Measurements from ENCODE around the gene SBF2.

The SBF2 gene

DNA sequence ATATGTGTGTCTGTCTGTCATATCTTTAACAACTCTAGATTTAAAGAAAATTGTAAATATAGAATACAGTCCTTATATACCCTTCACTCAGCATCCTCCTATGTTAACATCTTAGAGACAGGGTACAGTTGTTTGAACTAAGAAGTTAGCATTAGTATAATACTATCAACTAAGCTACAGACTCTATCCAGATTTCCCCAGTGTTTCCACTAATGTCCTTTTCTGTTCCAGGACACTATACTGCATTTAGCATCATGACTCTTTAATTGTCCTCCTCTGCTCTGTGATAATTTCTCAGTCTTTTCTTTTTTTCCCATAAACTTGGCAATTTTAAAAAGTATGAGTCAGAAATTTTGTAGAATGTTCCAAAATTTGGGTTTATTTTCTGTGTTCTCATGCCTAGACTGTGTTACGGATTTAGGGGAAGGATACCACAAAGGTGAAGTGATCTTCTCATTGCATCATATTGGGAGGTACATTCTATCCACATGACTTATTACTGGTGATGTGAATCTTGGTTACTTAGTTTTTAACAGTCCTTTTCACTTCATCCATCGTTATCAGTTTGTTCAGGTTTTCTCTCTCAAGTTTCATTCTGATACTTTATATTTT is 168.4 kb downstream of the SBF2 start:
- H3K27ac Mint-ChIP-seq: no peak overlapping the region
- H3K36me3 Mint-ChIP-seq (ENCODE audit: low read depth): no peaks in the 10 kb centered on the region
- no peak overlapping the region for H3K4me3 Mint-ChIP-seq
- no peaks in the 10 kb centered on the region for H3K4me1 Mint-ChIP-seq (ENCODE audit: low read depth)
- H3K27me3 Mint-ChIP-seq (ENCODE audit: low read depth): no peaks in the 10 kb centered on the region
- no peaks in the 10 kb centered on the region for H3K9me3 Mint-ChIP-seq

- H3K4me3 Mint-ChIP-seq: no peak overlapping the region
Measured at GRCh38 chr11:10122326-10123197, 171.5 kb downstream of the SBF2 start.

DNA sequence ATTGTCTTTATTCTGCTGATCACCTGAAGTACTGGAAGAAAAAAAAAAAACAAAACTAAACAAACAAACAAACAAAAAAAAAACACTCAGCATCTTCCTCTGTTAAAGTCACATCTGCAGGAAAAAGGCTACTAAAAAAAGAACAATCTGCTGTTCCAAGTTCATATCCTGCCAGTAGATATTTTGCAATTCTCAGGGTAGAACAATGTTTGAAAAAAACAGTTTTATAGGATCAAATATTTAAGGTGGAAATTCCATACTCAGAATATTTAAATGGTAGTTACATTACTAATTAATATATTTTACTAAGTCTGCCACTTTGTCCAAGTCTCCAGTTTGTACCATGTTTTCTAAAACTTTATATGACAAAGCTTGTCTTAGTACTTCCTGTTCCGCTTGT is 175.2 kb downstream of the SBF2 start:
- no peaks in the 10 kb centered on the region for H3K4me1 Mint-ChIP-seq (ENCODE audit: low read depth)
- no peak overlapping the region for H3K4me3 Mint-ChIP-seq
- no peaks in the 10 kb centered on the region for H3K36me3 Mint-ChIP-seq (ENCODE audit: low read depth)
- H3K9me3 Mint-ChIP-seq: no peaks in the 10 kb centered on the region
- H3K27ac Mint-ChIP-seq: no peak overlapping the region
- H3K27me3 Mint-ChIP-seq (ENCODE audit: low read depth): no peaks in the 10 kb centered on the region

More at GRCh38 chr11:10122326-10123197, 171.5 kb downstream of the SBF2 start:
- Mint-ChIP-seq H3K27ac (no peak overlapping the region), H3K9me3 (no peaks in the 10 kb centered on the region), H3K36me3 (ENCODE audit: low read depth) (no peaks in the 10 kb centered on the region), H3K4me1 (ENCODE audit: low read depth) (no peaks in the 10 kb centered on the region), H3K27me3 (ENCODE audit: low read depth) (no peaks in the 10 kb centered on the region)

DNA sequence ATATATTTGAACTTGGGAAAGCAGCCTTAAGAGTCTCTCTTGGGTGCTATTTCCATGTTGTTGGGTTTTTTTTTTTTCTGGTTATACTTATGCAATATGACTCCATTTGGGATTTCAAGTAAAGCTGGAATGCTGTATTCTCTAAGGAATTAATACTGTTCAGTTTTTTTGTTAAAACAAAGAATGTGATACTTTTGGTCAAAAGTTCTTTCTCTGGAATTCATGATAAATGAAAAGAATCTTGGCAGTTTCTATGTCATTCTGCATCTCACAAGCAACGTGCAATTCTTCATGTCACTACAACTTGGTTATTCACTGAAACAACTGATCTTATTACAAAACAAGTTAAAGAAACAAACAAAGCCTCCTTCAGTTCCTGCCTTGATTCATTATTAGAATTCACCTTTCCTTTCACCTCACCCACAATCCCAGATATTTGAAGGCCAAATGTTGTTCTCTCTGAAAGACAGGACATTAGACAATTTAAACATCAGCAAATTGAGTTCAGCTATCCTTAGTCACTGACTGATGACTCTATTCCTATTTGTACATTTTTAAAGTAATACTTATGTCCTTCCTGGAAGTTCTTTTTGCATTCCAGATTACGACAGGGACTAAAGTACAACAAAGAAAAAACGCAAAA is 176.2 kb downstream of the SBF2 start:
- Mint-ChIP-seq H3K4me3 (no peak overlapping the region), H3K27ac (no peak overlapping the region), H3K36me3 (ENCODE audit: low read depth) (no peaks in the 10 kb centered on the region), H3K4me1 (ENCODE audit: low read depth) (no peaks in the 10 kb centered on the region), H3K9me3 (no peaks in the 10 kb centered on the region), H3K27me3 (ENCODE audit: low read depth) (no peaks in the 10 kb centered on the region)

DNA sequence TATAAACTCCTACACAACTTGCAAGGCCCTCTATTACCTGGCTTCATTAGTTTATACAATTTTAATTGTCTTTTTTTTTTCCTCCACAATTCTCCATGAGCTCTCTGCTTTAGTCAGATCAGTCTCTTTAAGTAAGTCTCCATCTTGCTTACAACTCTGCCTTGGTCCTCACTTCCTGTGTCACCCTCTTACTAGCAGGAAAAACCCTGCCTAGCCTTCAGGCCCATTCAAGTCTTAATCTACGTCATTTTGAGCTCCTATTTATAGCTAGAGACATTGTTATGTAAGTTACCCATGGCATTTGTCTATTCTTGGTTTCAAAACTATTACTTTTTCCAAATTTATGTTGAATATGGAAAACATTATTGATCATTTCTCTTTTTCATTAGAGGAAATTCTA is 177.4 kb downstream of the SBF2 start:
- Mint-ChIP-seq H3K4me3 (no peak overlapping the region), H3K9me3 (no peaks in the 10 kb centered on the region), H3K4me1 (ENCODE audit: low read depth) (no peaks in the 10 kb centered on the region), H3K27me3 (ENCODE audit: low read depth) (no peaks in the 10 kb centered on the region), H3K27ac (no peak overlapping the region), H3K36me3 (ENCODE audit: low read depth) (no peaks in the 10 kb centered on the region)

DNA sequence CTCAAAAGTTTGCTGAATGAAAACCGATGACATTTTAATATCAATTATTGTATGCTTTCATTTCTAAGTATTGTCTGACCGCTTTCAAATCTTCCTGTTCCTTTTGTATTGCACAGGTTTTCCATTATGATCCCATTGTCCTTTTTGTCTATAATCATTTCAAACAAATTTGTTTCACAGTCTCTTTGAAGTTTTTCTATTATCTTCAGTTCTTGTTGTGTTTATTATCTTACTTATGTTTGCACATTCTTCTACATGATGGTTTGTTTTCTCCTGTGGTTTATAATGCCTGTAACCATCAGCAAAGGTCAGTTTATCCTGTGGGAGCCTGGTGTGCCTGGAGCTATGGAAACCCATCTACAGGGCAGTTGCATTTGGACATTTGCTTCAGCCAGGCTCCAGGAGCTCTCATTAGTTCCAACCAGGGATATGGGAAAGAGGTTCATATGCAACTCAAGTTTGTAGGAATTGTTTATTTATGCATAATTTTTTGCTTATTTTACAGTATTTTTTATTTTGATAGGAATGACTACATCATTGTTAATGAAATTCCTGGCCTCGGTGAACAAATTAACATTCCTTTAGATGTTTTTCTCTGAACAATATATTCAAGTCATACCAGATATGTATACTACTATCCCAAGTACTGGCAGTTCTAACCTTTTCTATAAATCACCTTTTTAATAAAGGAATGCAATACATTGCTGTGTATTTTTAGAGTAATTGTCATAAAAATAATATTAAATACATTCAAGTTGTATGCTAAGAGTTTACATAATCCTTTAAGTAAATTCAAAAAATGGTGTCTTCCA is 179.2 kb downstream of the SBF2 start:
- no peaks in the 10 kb centered on the region for H3K36me3 Mint-ChIP-seq (ENCODE audit: low read depth)
- H3K27ac Mint-ChIP-seq: no peak overlapping the region
- no peaks in the 10 kb centered on the region for H3K9me3 Mint-ChIP-seq
- H3K4me3 Mint-ChIP-seq: no peak overlapping the region
- H3K4me1 Mint-ChIP-seq (ENCODE audit: low read depth): no peaks in the 10 kb centered on the region
- H3K27me3 Mint-ChIP-seq (ENCODE audit: low read depth): no peaks in the 10 kb centered on the region

- H3K27me3 Mint-ChIP-seq (ENCODE audit: low read depth): no peaks in the 10 kb centered on the region
- H3K27ac Mint-ChIP-seq: no peak overlapping the region
- no peak overlapping the region for H3K4me3 Mint-ChIP-seq
- no peaks in the 10 kb centered on the region for H3K36me3 Mint-ChIP-seq (ENCODE audit: low read depth)
- no peaks in the 10 kb centered on the region for H3K9me3 Mint-ChIP-seq
- no peaks in the 10 kb centered on the region for H3K4me1 Mint-ChIP-seq (ENCODE audit: low read depth)
Measured at GRCh38 chr11:10113852-10114251, 180.2 kb downstream of the SBF2 start.

DNA sequence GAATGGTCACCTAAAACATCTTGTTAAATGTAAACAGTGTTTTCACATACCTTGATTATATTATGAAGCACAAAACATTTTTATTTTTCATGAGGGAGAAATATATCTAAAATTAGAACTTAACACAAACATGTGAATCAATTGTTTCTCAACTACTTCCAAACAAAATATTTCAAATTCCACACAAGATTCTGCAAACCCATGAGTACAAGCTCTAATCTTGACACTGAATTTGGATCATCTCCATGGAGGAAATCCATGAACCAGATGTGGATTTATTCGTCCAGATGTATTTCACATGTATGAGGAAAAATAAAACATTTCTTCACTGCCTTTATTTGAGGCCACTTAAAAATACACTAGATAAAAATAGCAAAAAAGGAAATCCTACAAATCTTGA is 184.2 kb downstream of the SBF2 start:
- Mint-ChIP-seq H3K4me3 (no peak overlapping the region), H3K4me1 (ENCODE audit: low read depth) (no peaks in the 10 kb centered on the region)

GRCh38 chr11:10108915-10109680 is 184.9 kb downstream of the SBF2 start:
- Mint-ChIP-seq H3K4me1 (ENCODE audit: low read depth) (no peaks in the 10 kb centered on the region), H3K36me3 (ENCODE audit: low read depth) (no peaks in the 10 kb centered on the region), H3K27me3 (ENCODE audit: low read depth) (no peaks in the 10 kb centered on the region), H3K4me3 (no peak overlapping the region), H3K9me3 (no peaks in the 10 kb centered on the region), H3K27ac (no peak overlapping the region)

More for the DNA sequence above, 184.2 kb downstream of the SBF2 start:
- H3K27me3 Mint-ChIP-seq (ENCODE audit: low read depth): no peaks in the 10 kb centered on the region
- no peaks in the 10 kb centered on the region for H3K36me3 Mint-ChIP-seq (ENCODE audit: low read depth)
- no peak overlapping the region for H3K27ac Mint-ChIP-seq
- H3K9me3 Mint-ChIP-seq: no peaks in the 10 kb centered on the region

DNA sequence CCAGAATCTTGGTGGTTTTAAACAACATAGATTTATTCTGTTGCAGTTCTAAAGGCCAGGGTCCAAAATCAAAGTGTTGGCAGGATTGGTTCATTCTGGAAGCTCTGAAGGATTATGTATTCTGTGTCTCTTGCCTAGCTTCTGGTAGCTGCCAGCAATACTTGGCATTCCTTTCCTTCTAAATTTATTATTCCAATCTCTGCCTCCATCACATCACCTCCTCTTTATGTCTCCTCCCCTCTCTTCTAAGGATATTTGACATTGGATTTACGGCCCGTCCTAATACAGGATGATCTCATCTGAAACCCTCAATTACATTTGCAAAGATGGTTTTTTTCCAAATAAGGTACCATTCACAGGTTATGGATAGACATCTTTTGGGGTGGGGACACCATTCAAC is 186.5 kb downstream of the SBF2 start:
- Mint-ChIP-seq H3K9me3 (no peaks in the 10 kb centered on the region), H3K36me3 (ENCODE audit: low read depth) (no peaks in the 10 kb centered on the region), H3K27ac (no peak overlapping the region), H3K27me3 (ENCODE audit: low read depth) (no peaks in the 10 kb centered on the region), H3K4me3 (no peak overlapping the region), H3K4me1 (ENCODE audit: low read depth) (no peaks in the 10 kb centered on the region)

GRCh38 chr11:10097615-10098014 is 196.4 kb downstream of the SBF2 start:
- Mint-ChIP-seq H3K36me3 (ENCODE audit: low read depth) (peaks cover 3% of the 10 kb centered on the region), H3K4me1 (ENCODE audit: low read depth) (no peaks in the 10 kb centered on the region), H3K27me3 (ENCODE audit: low read depth) (no peaks in the 10 kb centered on the region), H3K27ac (no peak overlapping the region), H3K4me3 (no peak overlapping the region), H3K9me3 (peaks cover 16% of the 10 kb centered on the region)

DNA sequence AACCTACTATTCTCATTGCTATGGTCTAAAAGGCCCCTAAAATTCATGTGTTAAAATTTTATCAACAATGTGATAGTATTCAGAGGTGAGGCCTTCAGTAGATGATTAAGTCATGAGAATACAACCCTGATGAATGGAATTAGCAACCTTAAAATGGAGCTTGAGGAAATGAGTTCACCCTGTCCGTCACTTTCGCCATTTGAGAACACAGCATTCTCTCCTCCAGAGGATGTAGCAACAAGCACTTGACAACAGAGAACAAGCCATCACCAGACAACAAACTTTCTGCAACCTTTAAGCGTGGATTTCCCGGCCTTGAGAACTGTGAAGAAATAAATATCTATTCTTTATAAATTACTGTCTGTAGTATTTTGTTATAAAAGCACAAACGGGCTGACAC is 197.0 kb downstream of the SBF2 start:
- H3K4me1 Mint-ChIP-seq (ENCODE audit: low read depth): no peaks in the 10 kb centered on the region
- no peak overlapping the region for H3K4me3 Mint-ChIP-seq
- H3K27ac Mint-ChIP-seq: no peak overlapping the region
- H3K27me3 Mint-ChIP-seq (ENCODE audit: low read depth): no peaks in the 10 kb centered on the region
- H3K9me3 Mint-ChIP-seq: peaks cover 16% of the 10 kb centered on the region
- H3K36me3 Mint-ChIP-seq (ENCODE audit: low read depth): peaks cover 3% of the 10 kb centered on the region

- H3K4me1 Mint-ChIP-seq (ENCODE audit: low read depth): peaks cover 5% of the 10 kb centered on the region
- peaks cover 3% of the 10 kb centered on the region for H3K36me3 Mint-ChIP-seq (ENCODE audit: low read depth)
- H3K9me3 Mint-ChIP-seq: peaks cover 16% of the 10 kb centered on the region
Measured at GRCh38 chr11:10095412-10096208, 198.4 kb downstream of the SBF2 start.

More at GRCh38 chr11:10095412-10096208, 198.4 kb downstream of the SBF2 start:
- Mint-ChIP-seq H3K27me3 (ENCODE audit: low read depth) (no peaks in the 10 kb centered on the region), H3K27ac (no peak overlapping the region), H3K4me3 (no peak overlapping the region)

Measured in T-helper 1 cell treated with Interleukin-12 subunit alpha and Interleukin-12 subunit beta and Interleukin-4 antibody, amounts not matched to agents 30 μg/mL and 1 μg/mL, for 36 hours (primary cell).